Mesothelial cell of epicardium (in vitro differentiated cells): ENCODE results near the gene MEN1. TPM values are rescaled to one million over a fixed set of nuclear protein-coding genes. Genes with fewer than 3 reads are reported as not detected.

Source experiments
- DNase-seq, 2 experiments: peaks; one replicate each; pipeline ENCODE4 v3.0.0; 2021; ENCODE audit warnings: low spot score in 2 of 2; ENCODE audit not compliant: unreplicated experiment in 2 of 2
- H3K27ac Mint-ChIP-seq: 2 replicates; pipeline ENCODE4 v1.8.0; 2021; ENCODE audit warnings: mixed read lengths
- H3K27me3 Mint-ChIP-seq: 2 replicates; pipeline ENCODE4 v1.8.0; 2021; ENCODE audit warnings: low read depth, mixed read lengths
- H3K36me3 Mint-ChIP-seq: 2 replicates; pipeline ENCODE4 v1.8.0; 2021; ENCODE audit warnings: mixed read lengths
- H3K4me1 Mint-ChIP-seq: 2 replicates; pipeline ENCODE4 v1.8.0; 2021; ENCODE audit warnings: mixed read lengths
- H3K4me3 Mint-ChIP-seq: 2 replicates; pipeline ENCODE4 v1.8.0; 2021; ENCODE audit warnings: mild to moderate bottlenecking, moderate library complexity, mixed read lengths
- H3K9me3 Mint-ChIP-seq: 2 replicates; pipeline ENCODE4 v1.8.0; 2021; ENCODE audit warnings: mixed read lengths
- CTCF ChIP-seq: fragments of 200-600 bp; sonication (generic); IDR thresholded peaks from one replicate; pipeline ENCODE4 v1.5.0; 2021; ENCODE audit warnings: antibody characterized with exemption; ENCODE audit not compliant: unreplicated experiment
- total RNA-seq: library from RNA; stranded (reverse); gene quantifications from 3 replicates; pipeline ENCODE4 v1.2.1, GENCODE V29; 2021

Gene MEN1
- total RNA-seq, 1 donor from 2014 or later: 45.4 TPM

- Mint-ChIP-seq H3K27me3 (no peaks in the 10 kb centered on the region), H3K36me3 (peaks cover 3% of the 10 kb centered on the region), H3K4me3 (no peak overlapping the region), H3K9me3 (no peaks in the 10 kb centered on the region), H3K27ac (peak overlapping the region; percentile 89), H3K4me1 (peaks cover 17% of the 10 kb centered on the region)
- no peak for DNase-seq
- no peak for TF ChIP-seq CTCF
Observed at GRCh38 chr11:64759131-64759721, 51.1 kb downstream of the MEN1 start.

GRCh38 chr11:64758330-64759079, 51.8 kb downstream of the MEN1 start:
- Mint-ChIP-seq H3K9me3 (no peaks in the 10 kb centered on the region), H3K27me3 (no peaks in the 10 kb centered on the region), H3K27ac (no peak overlapping the region), H3K4me3 (no peak overlapping the region), H3K4me1 (peaks cover 15% of the 10 kb centered on the region), H3K36me3 (peaks cover 1% of the 10 kb centered on the region)
- DNase-seq: no peak
- TF ChIP-seq CTCF: no peak

- Mint-ChIP-seq H3K27me3 (no peaks in the 10 kb centered on the region), H3K9me3 (no peaks in the 10 kb centered on the region), H3K36me3 (no peaks in the 10 kb centered on the region), H3K4me3 (no peak overlapping the region), H3K27ac (no peak overlapping the region), H3K4me1 (peaks cover 15% of the 10 kb centered on the region)
- TF ChIP-seq CTCF: no peak
- no peak for DNase-seq
Observed at GRCh38 chr11:64757549-64758329, 52.6 kb downstream of the MEN1 start.

GRCh38 chr11:64755681-64756361, 54.5 kb downstream of the MEN1 start:
- H3K36me3 Mint-ChIP-seq: no peaks in the 10 kb centered on the region

More at GRCh38 chr11:64755681-64756361, 54.5 kb downstream of the MEN1 start:
- Mint-ChIP-seq H3K4me3 (no peak overlapping the region), H3K9me3 (no peaks in the 10 kb centered on the region), H3K27ac (no peak overlapping the region), H3K4me1 (peaks cover 13% of the 10 kb centered on the region), H3K27me3 (no peaks in the 10 kb centered on the region)
- TF ChIP-seq CTCF: no peak
- no peak for DNase-seq
